ENCODE data around the gene TANK. TPM values are rescaled to one million over a fixed set of nuclear protein-coding genes. Genes with fewer than 3 reads are reported as not detected.

TANK gene
- total RNA-seq, 1 experiment from 2014 or later: 79.6 TPM

GRCh38 chr2:161223139-161223732 is 63.0 kb downstream of the TANK start:
- peak; percentile 61 for TF ChIP-seq CTCF (IDR thresholded peaks at IDR 0.05; ENCODE audit: unreplicated experiment)
- ChIA-PET POLR2A (interaction anchor here (0.6 to 1.1 kb wide), 3 partner anchors 62 to 858 kb away, joined by 3 read pairs; partner anchors contain the start of gene PSMD14), CTCF (interaction anchor here (0.6 to 2.0 kb wide), 14 partner anchors 9 to 902 kb away, joined by 3 to 10 read pairs (median 4); no protein-coding TSS in a partner anchor)
- peak; percentile 51 for DNase-seq (ENCODE audit: unreplicated experiment)
- no peak overlapping the region for H3K4me3 Mint-ChIP-seq (ENCODE audit: unreplicated experiment)
- no peaks in the 10 kb centered on the region for H3K9me3 Mint-ChIP-seq (ENCODE audit: unreplicated experiment)
- H3K36me3 Mint-ChIP-seq (ENCODE audit: insufficient read depth, unreplicated experiment): peaks cover 39% of the 10 kb centered on the region
- no TSS peak for BruUV-seq (replicated peaks)
- peaks cover 6% of the 10 kb centered on the region for H3K4me1 Mint-ChIP-seq (ENCODE audit: insufficient read depth, unreplicated experiment)
- H3K27ac Mint-ChIP-seq (ENCODE audit: low read depth, unreplicated experiment): no peak overlapping the region
- intact Hi-C loops (cut with micrococcal nuclease): loop anchor here (1.0 to 10.0 kb wide), 2 partner anchors 50 to 722 kb away; no protein-coding TSS in a partner anchor
- H3K27me3 Mint-ChIP-seq (ENCODE audit: insufficient read depth, unreplicated experiment): no peaks in the 10 kb centered on the region

- BruUV-seq (replicated peaks): no TSS peak
- Mint-ChIP-seq H3K9me3 (ENCODE audit: unreplicated experiment) (no peaks in the 10 kb centered on the region), H3K36me3 (ENCODE audit: insufficient read depth, unreplicated experiment) (peaks cover 54% of the 10 kb centered on the region), H3K27ac (ENCODE audit: low read depth, unreplicated experiment) (no peak overlapping the region), H3K4me3 (ENCODE audit: unreplicated experiment) (no peak overlapping the region), H3K27me3 (ENCODE audit: insufficient read depth, unreplicated experiment) (no peaks in the 10 kb centered on the region), H3K4me1 (ENCODE audit: insufficient read depth, unreplicated experiment) (peaks cover 6% of the 10 kb centered on the region)
- POLR2A ChIA-PET: interaction anchor here (0.6 kb wide), 1 partner anchor 79 kb away, joined by 3 read pairs; the partner anchor contains the start of gene PSMD14
- intact Hi-C loops (cut with micrococcal nuclease): loop anchor here (10.0 kb wide), 1 partner anchor 716 kb away; no protein-coding TSS in a partner anchor
- no peak for TF ChIP-seq CTCF (IDR thresholded peaks at IDR 0.05; ENCODE audit: unreplicated experiment)
- CTCF ChIA-PET: interaction anchor here (0.6 to 1.6 kb wide), 6 partner anchors 22 to 807 kb away, joined by 3 to 5 read pairs (median 4); no protein-coding TSS in a partner anchor
- peak; percentile 67 for DNase-seq (ENCODE audit: unreplicated experiment)
Measured at GRCh38 chr2:161228511-161229240, 68.4 kb downstream of the TANK start.

- DNase-seq (ENCODE audit: unreplicated experiment): no peak
- peaks cover 38% of the 10 kb centered on the region for H3K36me3 Mint-ChIP-seq (ENCODE audit: insufficient read depth, unreplicated experiment)
Measured at GRCh38 chr2:161230959-161231358, 70.7 kb downstream of the TANK start.

More at GRCh38 chr2:161230959-161231358, 70.7 kb downstream of the TANK start:
- ChIA-PET POLR2A (interaction anchor here (0.6 kb wide), 1 partner anchor 13 kb away, joined by 3 read pairs; no protein-coding TSS in a partner anchor), CTCF (interaction anchor here (0.7 to 4.3 kb wide), 5 partner anchors 11 to 712 kb away, joined by 3 to 22 read pairs (median 4); no protein-coding TSS in a partner anchor)
- Mint-ChIP-seq H3K27ac (ENCODE audit: low read depth, unreplicated experiment) (no peak overlapping the region), H3K4me1 (ENCODE audit: insufficient read depth, unreplicated experiment) (peaks cover 6% of the 10 kb centered on the region), H3K27me3 (ENCODE audit: insufficient read depth, unreplicated experiment) (no peaks in the 10 kb centered on the region), H3K4me3 (ENCODE audit: unreplicated experiment) (no peak overlapping the region), H3K9me3 (ENCODE audit: unreplicated experiment) (no peaks in the 10 kb centered on the region)
- BruUV-seq (replicated peaks): no TSS peak
- intact Hi-C loops (cut with micrococcal nuclease): no loop called here
- no peak for TF ChIP-seq CTCF (IDR thresholded peaks at IDR 0.05; ENCODE audit: unreplicated experiment)

Measured in MCF 10A (cell line).